Measurements from ENCODE around the gene TEX12.

TEX12 gene

GRCh38 chr11:112174789-112175598 lies 7.8 kb downstream of the TEX12 start, which contains the start of gene BCO2:
Gene BCO2 (plus strand): TSS chr11:112175512. CDS start chr11:112175602, 90 bp downstream.
- H3K9ac ChIP-seq (ENCODE audit: low read depth, low read length) = no peak within 1 kb of the TSS
- H2AFZ ChIP-seq (ENCODE audit: low read depth, low read length) = no peak within 1 kb of the TSS
- no peaks in the 10 kb centered on the region for H3K9me3 ChIP-seq (ENCODE audit: insufficient read depth, low read length, severe bottlenecking)
- H3K4me1 ChIP-seq (ENCODE audit: insufficient read depth, low read length) = no peaks in the 10 kb centered on the region
- TF ChIP-seq EZH2 (IDR thresholded peaks at IDR 0.05; ENCODE audit: borderline replicate concordance, low read depth, low read length, severe bottlenecking) = no peak
- TF ChIP-seq CTCF (IDR thresholded peaks at IDR 0.05; ENCODE audit: borderline replicate concordance, extremely low read depth, low read length, poor library complexity, severe bottlenecking) = peak; percentile 24
- no peak within 1 kb of the TSS for H3K4me2 ChIP-seq (ENCODE audit: insufficient read depth, low read length)
- H3K79me2 ChIP-seq (ENCODE audit: insufficient read depth, low read length) = no peaks in the 10 kb centered on the region
- ATAC-seq (ENCODE audit: insufficient read depth, low read depth) (no peak), DNase-seq (no peak)
- H3K36me3 ChIP-seq (ENCODE audit: insufficient read depth, low read length) = no peaks in the 10 kb centered on the region
- H3K27me3 ChIP-seq (ENCODE audit: insufficient read depth, low read length, poor library complexity) = no peaks in the 10 kb centered on the region
- H4K20me1 ChIP-seq (ENCODE audit: insufficient read depth, low read length) = no peaks in the 10 kb centered on the region
- H3K4me3 ChIP-seq (ENCODE audit: low read depth in 1 of 2, low read length in 2 of 2) = no peak within 1 kb of the TSS
- H3K27ac ChIP-seq (ENCODE audit: low read length) = no peak within 1 kb of the TSS

GRCh38 chr11:112175599-112175952 lies 8.4 kb downstream of the TEX12 start:
- TF ChIP-seq EZH2 (IDR thresholded peaks at IDR 0.05; ENCODE audit: borderline replicate concordance, low read depth, low read length, severe bottlenecking) (no peak), CTCF (IDR thresholded peaks at IDR 0.05; ENCODE audit: borderline replicate concordance, extremely low read depth, low read length, poor library complexity, severe bottlenecking) (no peak)
- no peak overlapping the region for H3K4me2 ChIP-seq (ENCODE audit: insufficient read depth, low read length)
- H3K27ac ChIP-seq (ENCODE audit: low read length) = no peak overlapping the region
- no peak for ATAC-seq (ENCODE audit: insufficient read depth, low read depth)
- H3K9me3 ChIP-seq (ENCODE audit: insufficient read depth, low read length, severe bottlenecking) = no peaks in the 10 kb centered on the region
- H3K27me3 ChIP-seq (ENCODE audit: insufficient read depth, low read length, poor library complexity) = no peaks in the 10 kb centered on the region
- no peaks in the 10 kb centered on the region for H4K20me1 ChIP-seq (ENCODE audit: insufficient read depth, low read length)
- no peak overlapping the region for H3K4me3 ChIP-seq (ENCODE audit: low read depth in 1 of 2, low read length in 2 of 2)
- no peaks in the 10 kb centered on the region for H3K36me3 ChIP-seq (ENCODE audit: insufficient read depth, low read length)
- H3K9ac ChIP-seq (ENCODE audit: low read depth, low read length) = no peak overlapping the region
- no peak overlapping the region for H2AFZ ChIP-seq (ENCODE audit: low read depth, low read length)
- no peaks in the 10 kb centered on the region for H3K4me1 ChIP-seq (ENCODE audit: insufficient read depth, low read length)
- DNase-seq = no peak
- no peaks in the 10 kb centered on the region for H3K79me2 ChIP-seq (ENCODE audit: insufficient read depth, low read length)

- Histone ChIP-seq H3K4me2 (ENCODE audit: insufficient read depth, low read length) (no peak overlapping the region), H3K36me3 (ENCODE audit: insufficient read depth, low read length) (no peaks in the 10 kb centered on the region), H2AFZ (ENCODE audit: low read depth, low read length) (no peak overlapping the region), H3K27me3 (ENCODE audit: insufficient read depth, low read length, poor library complexity) (no peaks in the 10 kb centered on the region), H4K20me1 (ENCODE audit: insufficient read depth, low read length) (no peaks in the 10 kb centered on the region), H3K4me1 (ENCODE audit: insufficient read depth, low read length) (no peaks in the 10 kb centered on the region), H3K4me3 (ENCODE audit: low read depth in 1 of 2, low read length in 2 of 2) (no peak overlapping the region), H3K9ac (ENCODE audit: low read depth, low read length) (no peak overlapping the region), H3K9me3 (ENCODE audit: insufficient read depth, low read length, severe bottlenecking) (no peaks in the 10 kb centered on the region), H3K27ac (ENCODE audit: low read length) (no peak overlapping the region), H3K79me2 (ENCODE audit: insufficient read depth, low read length) (no peaks in the 10 kb centered on the region)
- no peak for TF ChIP-seq CTCF (IDR thresholded peaks at IDR 0.05; ENCODE audit: borderline replicate concordance, extremely low read depth, low read length, poor library complexity, severe bottlenecking)
- no peak for TF ChIP-seq EZH2 (IDR thresholded peaks at IDR 0.05; ENCODE audit: borderline replicate concordance, low read depth, low read length, severe bottlenecking)
- no peak for DNase-seq
- no peak for ATAC-seq (ENCODE audit: insufficient read depth, low read depth)
These were observed 8.9 kb downstream of the TEX12 start for GRCh38 chr11:112176077-112176476.

Measured in DND-41 (cell line).